ENCODE measurements around the gene OLFML1. TPM values are rescaled to one million over a fixed set of nuclear protein-coding genes. Genes with fewer than 3 reads are reported as not detected.

The OLFML1 gene
- total and polyA plus RNA-seq, 10 of the 15 experiments (the other 5 are each of a cell fraction or from before 2014, with no cell fraction given), result 0.04 to 0.71 (median 0.21) TPM; not detected in 6

- no peak for TF ChIP-seq PAX5 (IDR thresholded peaks at IDR 0.05; ENCODE audit: borderline replicate concordance, low read depth, low read length)
Measured at GRCh38 chr11:7486781-7487140, 1.5 kb downstream of the OLFML1 start (continued).

GRCh38 chr11:7487360-7487759, 2.1 kb downstream of the OLFML1 start:
- ATAC-seq (no peak), DNase-seq (ENCODE audit: low read depth, low spot score) (no peak), FAIRE-seq (no peak)
- no peaks in the 10 kb centered on the region for H3K79me2 ChIP-seq (ENCODE audit: control insufficient read depth, insufficient read depth, low read length)
- no peak overlapping the region for H3K9ac ChIP-seq (ENCODE audit: control insufficient read depth, insufficient read depth, low read length)
- WGBS (ENCODE audit: insufficient coverage, insufficient replicate concordance, low lambda C conversion rate, missing lambda C conversion rate), result 93% methylated on average over 2 of the region's 2 CpGs
- in situ Hi-C loops (cut with MboI), result no loop called here
- CTCF ChIA-PET, result interaction anchor here (0.7 kb wide), 1 partner anchor 25 kb away, joined by 3 read pairs; no protein-coding TSS in a partner anchor
- H4K20me1 ChIP-seq (ENCODE audit: control insufficient read depth, insufficient read depth), result no peaks in the 10 kb centered on the region
- POLR2A ChIA-PET, result no interaction called here
- H3K4me1 ChIP-seq (ENCODE audit: control insufficient read depth, insufficient read depth, low read length), result no peaks in the 10 kb centered on the region
- H3K9me3 ChIP-seq (replicated peaks; ENCODE audit: control insufficient read depth, insufficient read depth, low read length), result no peaks in the 10 kb centered on the region
- H2AFZ ChIP-seq (ENCODE audit: control insufficient read depth, low read depth, low read length), result no peak overlapping the region
- SMC1A ChIA-PET (ENCODE audit: uncharacterized antibody, unreplicated experiment), result interaction anchor here (1.0 kb wide), 1 partner anchor 63 kb away, joined by 3 read pairs; no protein-coding TSS in a partner anchor
- no peak overlapping the region for H3K4me2 ChIP-seq (ENCODE audit: control insufficient read depth, insufficient read depth)
- intact Hi-C loops (cut with micrococcal nuclease; ENCODE audit: unreplicated experiment), result no loop called here
- H3K27ac ChIP-seq (ENCODE audit: control insufficient read depth, insufficient read depth), result no peak overlapping the region
- H3K4me3 ChIP-seq, result no peak overlapping the region
- no peaks in the 10 kb centered on the region for H3K27me3 ChIP-seq (replicated peaks in 1 of 2; ENCODE audit: control insufficient read depth in 2 of 2, insufficient read depth in 2 of 2, low read length in 1 of 2)
- no peak for TF ChIP-seq RFX5 (IDR thresholded peaks at IDR 0.05; ENCODE audit: low read depth, low read length)
- no peak for TF ChIP-seq SREBF1 (IDR thresholded peaks at IDR 0.05; ENCODE audit: low read length)
- TF ChIP-seq ASH2L (IDR thresholded peaks at IDR 0.05; ENCODE audit: borderline replicate concordance, low read depth), result no peak
- TF ChIP-seq CREM (IDR thresholded peaks at IDR 0.05; ENCODE audit: low read depth), result no peak
- no peak for TF ChIP-seq ATF2 (IDR thresholded peaks at IDR 0.05; ENCODE audit: low read length)
- no peak for TF ChIP-seq SIX5 (IDR thresholded peaks at IDR 0.05; ENCODE audit: low read depth, low read length, severe bottlenecking)
- no peak for TF ChIP-seq STAT3 (IDR thresholded peaks at IDR 0.05; ENCODE audit: low read depth, low read length)
- TF ChIP-seq ZNF384 (IDR thresholded peaks at IDR 0.05; ENCODE audit: borderline replicate concordance, low read depth, low read length), result no peak
- no peak for TF ChIP-seq SMARCA5 (IDR thresholded peaks at IDR 0.05)
- no peaks in the 10 kb centered on the region for H3K36me3 ChIP-seq (ENCODE audit: control insufficient read depth in 2 of 2, insufficient read depth in 2 of 2, low read length in 1 of 2)
- RAD21 ChIA-PET (ENCODE audit: unreplicated experiment), result no interaction called here
- BruUV-seq (replicated peaks), result no TSS peak
